Karpas-422 (cell line): ENCODE results near the gene HDAC4. TPM values are rescaled to one million over a fixed set of nuclear protein-coding genes. Genes with fewer than 3 reads are reported as not detected.
A peak's percentile ranks its signal among the peaks of the same experiment; 100 is the strongest.
"Not testable (repeated sequence)": the region's sequence is repeated elsewhere in the genome, so short reads cannot be mapped to it uniquely, and the experiment has no call there.

ENCODE experiments used
- DNase-seq: peaks from one replicate; pipeline ENCODE4 v3.0.0-alpha.2; 2015
- H2AFZ ChIP-seq: fragments of 200-600 bp; sonication (generic); 2 replicates; pipeline ENCODE4 v1.6.1; 2014; ENCODE audit warnings: antibody characterized with exemption, low read length, mixed read lengths
- H3K27ac ChIP-seq: fragments of 200-600 bp; sonication (generic); 2 replicates; pipeline ENCODE4 v1.5.1; 2014; ENCODE audit warnings: mild to moderate bottlenecking, low read length, moderate library complexity
- H3K27me3 ChIP-seq: fragments of 200-600 bp; sonication (generic); 2 replicates; pipeline ENCODE4 v1.6.1; 2014; ENCODE audit warnings: low read length, mixed read lengths
- H3K36me3 ChIP-seq: fragments of 200-600 bp; sonication (generic); 2 replicates; pipeline ENCODE4 v1.6.1; 2014; ENCODE audit warnings: low read length, mixed read lengths; ENCODE audit not compliant: insufficient read depth
- H3K4me1 ChIP-seq: fragments of 200-600 bp; sonication (generic); 2 replicates; pipeline ENCODE4 v1.6.1; 2014; ENCODE audit warnings: mild to moderate bottlenecking, low read length, mixed read lengths
- H3K4me2 ChIP-seq: fragments of 200-600 bp; sonication (generic); 2 replicates; pipeline ENCODE4 v1.6.1; 2014; ENCODE audit warnings: low read length, low read depth, mild to moderate bottlenecking; ENCODE audit not compliant: poor library complexity, severe bottlenecking
- H3K4me3 ChIP-seq: fragments of 200-600 bp; sonication (generic); 2 replicates; pipeline ENCODE4 v1.5.1; 2014; ENCODE audit warnings: mild to moderate bottlenecking, antibody characterized with exemption, low read length, mixed read lengths
- H3K79me2 ChIP-seq: fragments of 200-600 bp; sonication (generic); 2 replicates; pipeline ENCODE4 v1.6.1; 2014; ENCODE audit warnings: mild to moderate bottlenecking, low read length, mixed read lengths
- H3K9ac ChIP-seq: fragments of 200-600 bp; sonication (generic); 2 replicates; pipeline ENCODE4 v1.6.0; 2014; ENCODE audit warnings: low read length
- H3K9me2 ChIP-seq: fragments of 200-600 bp; sonication (generic), shearing (Covaris generic); replicated peaks from 2 replicates; pipeline ENCODE4 v1.6.0; 2014; ENCODE audit warnings: mild to moderate bottlenecking, low read length, moderate library complexity; ENCODE audit not compliant: insufficient read depth
- H3K9me3 ChIP-seq: fragments of 300-700, 200-600 bp; sonication (generic); 2 replicates; pipeline ENCODE4 v1.6.1; 2014; ENCODE audit warnings: low read length, mixed read lengths
- H4K20me1 ChIP-seq: fragments of 200-600 bp; sonication (generic); 2 replicates; pipeline ENCODE4 v1.6.1; 2014; ENCODE audit warnings: mild to moderate bottlenecking, antibody characterized with exemption, low read length, low read depth; ENCODE audit not compliant: insufficient read depth
- total RNA-seq: library from RNA; depleted of rRNA; stranded (reverse); fragments of >200 nt; shearing (Covaris generic); gene quantifications from 2 replicates; pipeline ENCODE4 v1.2.3, GENCODE V29; 2014; ENCODE audit warnings: low replicate concordance

The HDAC4 gene
- total RNA-seq, 1 experiment from 2014 or later: 8.5 TPM

DNA sequence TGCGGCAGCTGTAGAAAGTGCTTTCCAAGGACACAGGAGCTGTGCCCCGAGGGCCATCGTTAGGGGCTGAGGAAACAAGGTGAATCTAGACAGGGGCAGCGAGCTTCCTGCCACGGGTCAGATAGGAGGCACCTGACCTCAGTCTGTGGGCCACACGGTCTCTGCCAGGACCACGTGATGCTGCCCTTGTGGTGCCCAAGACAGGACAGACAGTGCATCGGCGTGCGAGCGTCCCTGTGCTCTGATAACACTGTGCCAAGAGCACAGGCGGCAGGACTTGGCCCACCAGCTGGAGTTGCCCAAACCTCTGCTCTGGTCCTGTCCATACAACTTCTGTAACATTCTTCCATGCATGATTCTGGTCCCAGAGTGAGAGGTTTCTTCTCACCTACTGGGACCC, 327.6 kb downstream of the HDAC4 start:
- Histone ChIP-seq H3K27ac (no peak overlapping the region), H3K27me3 (no peaks in the 10 kb centered on the region), H3K4me3 (no peak overlapping the region)

DNA sequence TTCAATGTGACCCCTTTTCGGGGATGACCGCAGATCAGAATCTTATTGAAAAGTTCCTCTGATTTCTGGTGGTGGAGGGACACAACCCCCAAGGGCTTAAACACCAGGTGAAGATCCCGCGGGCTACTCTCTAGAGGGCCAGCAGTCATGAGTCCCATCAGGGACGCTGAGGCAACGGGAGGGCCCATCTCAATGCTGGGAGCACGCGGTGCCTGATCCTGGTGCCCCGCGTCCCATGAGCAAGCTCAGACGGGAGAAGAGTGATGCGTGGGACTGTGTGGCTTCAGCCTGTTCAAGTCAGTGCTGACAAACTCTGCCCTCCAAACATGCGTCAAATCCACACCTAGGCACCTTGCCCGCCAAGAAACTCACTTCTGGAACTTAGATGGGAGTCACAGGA, 328.0 kb downstream of the HDAC4 start:
- Histone ChIP-seq H4K20me1 (no peaks in the 10 kb centered on the region), H3K4me3 (no peak overlapping the region), H3K36me3 (no peaks in the 10 kb centered on the region), H3K9me3 (no peaks in the 10 kb centered on the region), H3K4me2 (no peak overlapping the region), H3K9me2 (no peaks in the 10 kb centered on the region), H3K79me2 (no peaks in the 10 kb centered on the region), H3K27ac (no peak overlapping the region), H3K4me1 (peaks cover 20% of the 10 kb centered on the region), H2AFZ (no peak overlapping the region), H3K9ac (no peak overlapping the region), H3K27me3 (no peaks in the 10 kb centered on the region)
- DNase-seq: no peak

More for the DNA sequence above, 327.6 kb downstream of the HDAC4 start:
- Histone ChIP-seq H3K9ac (no peak overlapping the region), H3K9me2 (no peaks in the 10 kb centered on the region), H3K4me2 (no peak overlapping the region), H2AFZ (no peak overlapping the region), H4K20me1 (no peaks in the 10 kb centered on the region), H3K4me1 (peaks cover 15% of the 10 kb centered on the region), H3K79me2 (no peaks in the 10 kb centered on the region), H3K9me3 (no peaks in the 10 kb centered on the region), H3K36me3 (no peaks in the 10 kb centered on the region)
- no peak for DNase-seq

DNA sequence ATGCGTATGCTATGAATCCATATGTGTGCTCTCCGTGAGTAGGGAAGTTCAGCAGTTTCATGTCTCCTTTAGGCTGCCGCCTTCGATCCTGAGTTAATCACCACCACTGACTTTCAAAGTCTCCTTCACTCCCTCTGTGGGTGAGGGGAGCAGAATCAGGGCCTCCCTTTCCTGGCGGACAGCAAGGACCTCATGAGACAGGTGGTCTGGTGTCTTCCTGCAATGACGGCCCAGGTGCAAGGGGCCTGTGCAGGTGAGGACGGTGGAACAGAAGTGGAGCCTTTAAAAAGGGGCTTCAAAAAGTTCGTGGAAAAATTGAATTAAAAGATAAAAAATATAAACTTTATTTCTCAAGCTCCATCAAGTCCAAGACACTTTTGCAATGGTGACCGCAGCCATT, 330.4 kb downstream of the HDAC4 start:
- Histone ChIP-seq H3K9me2 (no peaks in the 10 kb centered on the region), H3K79me2 (no peaks in the 10 kb centered on the region), H2AFZ (no peak overlapping the region), H3K9me3 (no peaks in the 10 kb centered on the region), H3K4me1 (peaks cover 20% of the 10 kb centered on the region), H3K27ac (no peak overlapping the region), H3K9ac (no peak overlapping the region), H3K36me3 (no peaks in the 10 kb centered on the region), H3K27me3 (no peaks in the 10 kb centered on the region), H3K4me3 (no peak overlapping the region), H3K4me2 (no peak overlapping the region), H4K20me1 (no peaks in the 10 kb centered on the region)
- DNase-seq: no peak

DNA sequence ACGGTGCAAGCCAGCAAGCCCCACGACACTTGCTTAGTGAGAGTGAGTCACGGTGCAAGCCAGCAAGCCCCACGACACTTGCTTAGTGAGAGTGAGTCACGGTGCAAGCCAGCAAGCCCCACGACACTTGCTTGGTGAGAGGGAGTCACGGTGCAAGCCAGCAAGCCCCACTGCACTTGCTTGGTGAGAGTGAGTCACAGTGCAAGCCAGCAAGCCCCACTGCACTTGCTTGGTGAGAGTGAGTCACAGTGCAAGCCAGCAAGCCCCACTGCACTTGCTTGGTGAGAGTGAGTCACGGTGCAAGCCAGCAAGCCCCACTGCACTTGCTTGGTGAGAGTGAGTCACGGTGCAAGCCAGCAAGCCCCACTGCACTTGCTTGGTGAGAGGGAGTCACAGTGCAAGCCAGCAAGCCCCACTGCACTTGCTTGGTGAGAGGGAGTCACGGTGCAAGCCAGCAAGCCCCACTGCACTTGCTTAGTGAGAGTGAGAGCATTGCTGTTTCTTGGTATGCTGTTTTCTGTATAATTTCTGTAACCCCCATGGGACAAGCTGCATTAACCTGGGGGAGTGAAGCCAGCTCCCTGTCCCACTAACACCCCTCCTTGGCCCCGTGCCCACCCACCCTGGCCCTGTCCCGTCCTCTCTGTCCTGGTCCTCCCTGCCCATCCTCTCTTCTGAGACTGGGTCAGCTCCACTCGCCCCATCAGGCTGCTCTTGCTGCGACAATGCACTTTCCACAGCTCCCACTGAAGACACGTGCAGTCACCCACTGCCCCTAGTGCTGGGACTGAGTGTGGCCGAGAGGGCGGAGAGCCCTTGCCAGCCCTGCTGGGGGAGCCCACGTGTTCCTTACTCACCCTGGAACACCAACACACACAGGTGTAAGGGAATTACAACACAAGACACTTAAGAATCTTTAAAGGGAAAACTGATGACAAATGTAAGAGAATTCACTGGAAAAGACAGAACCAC, 331.2 kb downstream of the HDAC4 start:
- H3K36me3 ChIP-seq: not testable (repeated sequence)

DNA sequence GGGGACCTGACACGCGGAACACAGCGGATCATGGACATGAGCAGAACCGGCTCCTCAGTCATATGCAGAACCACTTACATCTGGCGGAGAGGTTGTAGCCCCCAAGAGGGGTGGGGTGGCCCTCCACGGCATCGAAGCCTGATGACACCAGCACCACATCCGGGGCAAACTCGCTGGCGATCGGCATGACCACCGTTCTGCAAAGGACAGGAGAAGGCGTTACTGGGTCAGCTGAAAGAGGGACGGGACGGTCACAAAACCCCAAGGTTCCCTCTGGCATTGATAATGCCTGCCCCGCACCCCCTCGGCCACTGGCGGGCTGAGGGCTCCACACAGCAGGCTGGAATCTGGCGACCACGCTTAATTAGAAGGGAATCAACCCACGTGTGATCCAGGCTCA, 332.4 kb downstream of the HDAC4 start:
- peaks cover 20% of the 10 kb centered on the region for H3K4me1 ChIP-seq
- no peak overlapping the region for H2AFZ ChIP-seq
- H3K27me3 ChIP-seq: no peaks in the 10 kb centered on the region
- H4K20me1 ChIP-seq: no peaks in the 10 kb centered on the region
- H3K9ac ChIP-seq: no peak overlapping the region
- no peak overlapping the region for H3K4me3 ChIP-seq
- H3K9me2 ChIP-seq: no peaks in the 10 kb centered on the region
- no peaks in the 10 kb centered on the region for H3K9me3 ChIP-seq
- no peaks in the 10 kb centered on the region for H3K79me2 ChIP-seq
- no peak overlapping the region for H3K27ac ChIP-seq
- peak; percentile 45 for DNase-seq
- H3K4me2 ChIP-seq: no peak overlapping the region
- H3K36me3 ChIP-seq: no peaks in the 10 kb centered on the region

More for the DNA sequence above, 331.2 kb downstream of the HDAC4 start:
- not testable (repeated sequence) for H3K9me3 ChIP-seq, H3K9me2 ChIP-seq, H3K4me2 ChIP-seq, H3K4me3 ChIP-seq, H3K27me3 ChIP-seq, H3K79me2 ChIP-seq, H3K9ac ChIP-seq, H2AFZ ChIP-seq, H4K20me1 ChIP-seq
- H3K4me1 ChIP-seq: peaks cover 20% of the 10 kb centered on the region
- H3K27ac ChIP-seq: peak overlapping the region; percentile 47; the same call in 1 of the 2 replicates
- DNase-seq: peak; percentile 75

DNA sequence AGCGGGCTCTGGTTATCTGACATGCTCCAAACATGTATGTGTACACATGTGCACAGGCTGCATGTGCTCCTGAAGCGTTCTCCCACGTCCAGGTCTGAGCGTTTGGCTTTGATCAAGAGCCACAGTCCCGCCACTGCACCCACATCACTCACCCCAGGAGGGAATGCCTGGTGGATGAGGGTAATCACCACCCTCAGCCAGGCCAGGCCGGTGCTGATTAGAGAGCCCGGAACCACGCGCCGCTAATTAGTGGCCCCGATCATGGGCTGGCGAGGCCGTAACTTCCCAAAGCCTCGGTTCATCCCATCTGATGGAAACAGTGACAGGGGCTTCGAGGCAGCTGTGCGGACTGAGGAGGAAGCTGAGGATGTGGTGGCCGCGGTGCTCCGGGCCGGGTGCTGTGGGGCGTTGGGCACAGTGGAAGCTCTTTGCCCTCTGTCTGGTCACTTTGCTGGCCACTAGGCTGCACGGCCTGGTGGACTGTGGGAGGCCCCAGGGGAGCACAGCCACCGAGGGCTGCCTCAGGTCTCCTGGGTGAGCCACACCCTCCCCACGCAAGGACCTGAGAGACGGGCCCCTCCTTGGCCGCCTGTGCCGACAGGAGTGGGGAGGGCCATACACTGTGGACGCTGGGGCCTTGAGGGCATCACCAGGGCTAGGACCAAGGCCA, 333.5 kb downstream of the HDAC4 start:
- H3K4me3 ChIP-seq: no peak overlapping the region
- no peaks in the 10 kb centered on the region for H3K27me3 ChIP-seq
- peaks cover 20% of the 10 kb centered on the region for H3K4me1 ChIP-seq
- H3K79me2 ChIP-seq: no peaks in the 10 kb centered on the region
- H4K20me1 ChIP-seq: no peaks in the 10 kb centered on the region
- no peak overlapping the region for H3K27ac ChIP-seq
- H3K9me2 ChIP-seq: no peaks in the 10 kb centered on the region
- no peaks in the 10 kb centered on the region for H3K9me3 ChIP-seq
- H3K9ac ChIP-seq: no peak overlapping the region
- no peaks in the 10 kb centered on the region for H3K36me3 ChIP-seq
- no peak overlapping the region for H2AFZ ChIP-seq
- DNase-seq: no peak
- H3K4me2 ChIP-seq: no peak overlapping the region

DNA sequence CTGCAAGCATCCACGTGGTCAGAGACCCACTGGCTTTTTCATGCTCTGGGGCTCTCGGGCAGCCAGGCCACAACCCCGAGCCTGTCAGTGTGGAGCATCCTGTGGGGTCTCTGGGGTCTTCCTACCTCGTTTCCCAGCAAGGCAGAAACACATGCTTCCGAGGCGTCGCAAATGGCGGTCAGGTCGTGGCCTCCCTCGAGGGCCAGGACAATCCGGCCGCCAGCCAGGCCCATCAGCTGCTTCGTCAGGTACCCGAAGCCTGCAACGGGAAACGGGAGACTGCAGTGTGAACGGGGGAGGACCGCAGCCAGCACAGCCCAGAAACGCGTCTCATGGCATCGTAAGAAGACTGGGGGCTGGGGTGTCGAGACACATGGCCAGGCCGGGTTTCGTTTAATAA, 334.2 kb downstream of the HDAC4 start:
- no peak overlapping the region for H2AFZ ChIP-seq
- no peaks in the 10 kb centered on the region for H3K9me2 ChIP-seq
- H3K27me3 ChIP-seq: no peaks in the 10 kb centered on the region
- no peaks in the 10 kb centered on the region for H3K79me2 ChIP-seq
- peaks cover 20% of the 10 kb centered on the region for H3K4me1 ChIP-seq
- H3K4me2 ChIP-seq: no peak overlapping the region
- no peak overlapping the region for H3K9ac ChIP-seq
- no peaks in the 10 kb centered on the region for H4K20me1 ChIP-seq
- no peak overlapping the region for H3K27ac ChIP-seq
- no peaks in the 10 kb centered on the region for H3K9me3 ChIP-seq
- H3K4me3 ChIP-seq: no peak overlapping the region
- H3K36me3 ChIP-seq: no peaks in the 10 kb centered on the region
- DNase-seq: no peak

DNA sequence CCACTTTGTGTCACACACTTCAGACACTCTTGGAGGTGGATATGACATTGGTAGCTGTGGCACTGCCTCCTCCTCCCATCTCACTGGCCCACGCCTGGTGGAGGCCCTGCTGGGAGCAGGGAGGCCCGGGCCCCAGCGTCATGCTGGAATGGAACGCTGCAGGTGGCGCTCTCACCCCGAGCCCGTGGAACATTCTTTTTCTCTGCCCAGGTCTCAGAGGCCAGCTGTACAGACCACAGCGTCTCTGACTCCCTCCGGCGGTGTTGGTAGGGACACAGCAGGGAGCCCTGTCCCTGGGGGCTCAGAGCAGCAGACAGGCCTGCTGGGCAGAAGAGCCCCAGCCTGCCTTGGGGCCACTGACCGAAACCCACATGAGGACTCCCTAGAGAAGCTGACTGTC, 334.9 kb downstream of the HDAC4 start:
- no peak for DNase-seq
- Histone ChIP-seq H3K79me2 (no peaks in the 10 kb centered on the region), H3K9me3 (no peaks in the 10 kb centered on the region), H3K4me1 (peaks cover 20% of the 10 kb centered on the region), H3K36me3 (no peaks in the 10 kb centered on the region), H3K4me2 (no peak overlapping the region), H4K20me1 (no peaks in the 10 kb centered on the region), H3K4me3 (no peak overlapping the region), H3K9ac (no peak overlapping the region), H3K27me3 (no peaks in the 10 kb centered on the region), H3K27ac (no peak overlapping the region), H3K9me2 (no peaks in the 10 kb centered on the region), H2AFZ (no peak overlapping the region)
